DMS79 treated with DMSO at 0.1 percent for 48 hours (cell line): ENCODE data around the gene RGS6.

ENCODE experiments used
- DNase-seq: peaks from one replicate; lab custom pipeline; 2025; lab: John Stamatoyannopoulos, UW

The RGS6 gene

GRCh38 chr14:72247896-72248465, 315.8 kb downstream of the RGS6 start:
- no peak for DNase-seq

GRCh38 chr14:72253503-72253902, 321.3 kb downstream of the RGS6 start:
- DNase-seq, result no peak

GRCh38 chr14:72254202-72254936, 322.1 kb downstream of the RGS6 start:
- no peak for DNase-seq

- no peak for DNase-seq
Observed at GRCh38 chr14:72254937-72255472, 322.8 kb downstream of the RGS6 start.

- DNase-seq, result no peak
Observed at GRCh38 chr14:72256055-72256454, 323.8 kb downstream of the RGS6 start.

GRCh38 chr14:72261068-72261467, 328.8 kb downstream of the RGS6 start:
- no peak for DNase-seq

GRCh38 chr14:72262771-72263170, 330.5 kb downstream of the RGS6 start:
- DNase-seq, result no peak

GRCh38 chr14:72264716-72265115, 332.5 kb downstream of the RGS6 start:
- peak; percentile 28 for DNase-seq

GRCh38 chr14:72270147-72270727, 338.0 kb downstream of the RGS6 start:
- no peak for DNase-seq

GRCh38 chr14:72270749-72271148, 338.5 kb downstream of the RGS6 start:
- DNase-seq, result no peak

GRCh38 chr14:72275242-72275641, 343.0 kb downstream of the RGS6 start:
- no peak for DNase-seq

GRCh38 chr14:72278316-72278715, 346.1 kb downstream of the RGS6 start:
- no peak for DNase-seq

- DNase-seq, result no peak
Observed at GRCh38 chr14:72284176-72284575, 351.9 kb downstream of the RGS6 start.

GRCh38 chr14:72290241-72290640, 358.0 kb downstream of the RGS6 start:
- DNase-seq, result no peak

GRCh38 chr14:72291908-72292688, 359.9 kb downstream of the RGS6 start:
- DNase-seq, result peak; percentile 62

GRCh38 chr14:72292689-72293024, 360.4 kb downstream of the RGS6 start:
- no peak for DNase-seq

- no peak for DNase-seq
Observed at GRCh38 chr14:72301352-72301751, 369.1 kb downstream of the RGS6 start.

GRCh38 chr14:72303930-72304329, 371.7 kb downstream of the RGS6 start:
- no peak for DNase-seq

GRCh38 chr14:72305561-72305960, 373.3 kb downstream of the RGS6 start:
- no peak for DNase-seq

GRCh38 chr14:72308967-72309485, 376.8 kb downstream of the RGS6 start:
- peak; percentile 26 for DNase-seq

- no peak for DNase-seq
Observed at GRCh38 chr14:72311116-72311515, 378.9 kb downstream of the RGS6 start.

- DNase-seq, result no peak
Observed at GRCh38 chr14:72311516-72311915, 379.3 kb downstream of the RGS6 start.
